ENCODE results near the gene COL2A1. TPM values are rescaled to one million over a fixed set of nuclear protein-coding genes. Genes with fewer than 3 reads are reported as not detected.

The COL2A1 gene
- total RNA-seq, 2 experiments from 2014 or later, result not detected

- Mint-ChIP-seq H3K4me3 (no peak overlapping the region), H3K27ac (no peak overlapping the region), H3K27me3 (no peaks in the 10 kb centered on the region), H3K9me3 (no peaks in the 10 kb centered on the region), H3K36me3 (ENCODE audit: low read depth) (no peaks in the 10 kb centered on the region), H3K4me1 (ENCODE audit: low read depth) (no peaks in the 10 kb centered on the region)
- no peak overlapping the region for H3K4me3 ChIP-seq (ENCODE audit: low read length)
- CTCF ChIA-PET, result no interaction called here
- H3K27ac ChIP-seq (ENCODE audit: low read depth in 1 of 2, low read length in 2 of 2), result no peak overlapping the region
- H3K27me3 ChIP-seq (ENCODE audit: control insufficient read depth in 1 of 2, insufficient read depth in 2 of 2, low read length in 2 of 2), result no peaks in the 10 kb centered on the region
- TF ChIP-seq CTCF (IDR thresholded peaks at IDR 0.05), result no peak
- intact Hi-C loops (cut with DNase I, micrococcal nuclease), result no loop called here
- no peaks in the 10 kb centered on the region for H3K4me1 ChIP-seq (ENCODE audit: insufficient read depth, low read length)
- POLR2A ChIA-PET, result no interaction called here
- ATAC-seq (ENCODE audit: poor library complexity) (no peak), DNase-seq (no peak)
- H3K9me3 ChIP-seq (ENCODE audit: control insufficient read depth in 1 of 2, insufficient read depth in 1 of 2, low read length in 2 of 2), result no peaks in the 10 kb centered on the region
- no peaks in the 10 kb centered on the region for H3K36me3 ChIP-seq (ENCODE audit: insufficient read depth, low read length)
Measured at GRCh38 chr12:47979686-47980085, 24.6 kb downstream of the COL2A1 start.

- no peaks in the 10 kb centered on the region for H3K27me3 Mint-ChIP-seq
- no peak overlapping the region for H3K27ac ChIP-seq (ENCODE audit: low read depth in 1 of 2, low read length in 2 of 2)
- H3K27me3 ChIP-seq (ENCODE audit: control insufficient read depth in 1 of 2, insufficient read depth in 2 of 2, low read length in 2 of 2), result no peaks in the 10 kb centered on the region
- no peak overlapping the region for H3K27ac Mint-ChIP-seq
- no peak overlapping the region for H3K4me3 Mint-ChIP-seq
- TF ChIP-seq CTCF (IDR thresholded peaks at IDR 0.05), result no peak
- H3K4me1 ChIP-seq (ENCODE audit: insufficient read depth, low read length), result no peaks in the 10 kb centered on the region
- DNase-seq (no peak), ATAC-seq (ENCODE audit: poor library complexity) (no peak)
- no peaks in the 10 kb centered on the region for H3K9me3 Mint-ChIP-seq
- intact Hi-C loops (cut with DNase I, micrococcal nuclease), result no loop called here
- no peaks in the 10 kb centered on the region for H3K36me3 ChIP-seq (ENCODE audit: insufficient read depth, low read length)
- ChIA-PET POLR2A (no interaction called here), CTCF (no interaction called here)
- no peaks in the 10 kb centered on the region for H3K36me3 Mint-ChIP-seq (ENCODE audit: low read depth)
- H3K9me3 ChIP-seq (ENCODE audit: control insufficient read depth in 1 of 2, insufficient read depth in 1 of 2, low read length in 2 of 2), result no peaks in the 10 kb centered on the region
- H3K4me1 Mint-ChIP-seq (ENCODE audit: low read depth), result no peaks in the 10 kb centered on the region
- H3K4me3 ChIP-seq (ENCODE audit: low read length), result no peak overlapping the region
Measured at GRCh38 chr12:47979166-47979565, 25.1 kb downstream of the COL2A1 start.

DNA sequence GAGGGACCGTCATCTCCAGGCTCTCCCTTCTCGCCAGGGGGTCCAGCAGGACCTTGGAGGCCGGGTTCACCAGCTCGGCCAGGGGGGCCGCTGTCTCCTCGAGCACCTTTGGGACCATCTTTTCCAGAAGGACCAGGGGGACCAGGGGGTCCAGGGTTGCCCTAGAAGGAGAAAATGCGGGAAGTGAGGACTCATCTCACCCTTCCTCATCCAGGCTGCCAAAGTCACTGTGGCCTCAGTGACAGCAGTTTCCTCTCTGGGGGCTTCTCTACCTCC lies 25.7 kb downstream of the COL2A1 start:
- no peak overlapping the region for H3K27ac ChIP-seq (ENCODE audit: low read depth in 1 of 2, low read length in 2 of 2)
- Mint-ChIP-seq H3K36me3 (ENCODE audit: low read depth) (no peaks in the 10 kb centered on the region), H3K27ac (no peak overlapping the region), H3K4me1 (ENCODE audit: low read depth) (no peaks in the 10 kb centered on the region), H3K9me3 (no peaks in the 10 kb centered on the region), H3K4me3 (no peak overlapping the region), H3K27me3 (no peaks in the 10 kb centered on the region)
- intact Hi-C loops (cut with DNase I, micrococcal nuclease), result no loop called here
- H3K4me1 ChIP-seq (ENCODE audit: insufficient read depth, low read length), result no peaks in the 10 kb centered on the region
- DNase-seq (no peak), ATAC-seq (ENCODE audit: poor library complexity) (no peak)
- POLR2A ChIA-PET, result no interaction called here
- H3K36me3 ChIP-seq (ENCODE audit: insufficient read depth, low read length), result no peaks in the 10 kb centered on the region
- H3K4me3 ChIP-seq (ENCODE audit: low read length), result no peak overlapping the region
- H3K9me3 ChIP-seq (ENCODE audit: control insufficient read depth in 1 of 2, insufficient read depth in 1 of 2, low read length in 2 of 2), result no peaks in the 10 kb centered on the region
- CTCF ChIA-PET, result no interaction called here
- no peaks in the 10 kb centered on the region for H3K27me3 ChIP-seq (ENCODE audit: control insufficient read depth in 1 of 2, insufficient read depth in 2 of 2, low read length in 2 of 2)
- no peak for TF ChIP-seq CTCF (IDR thresholded peaks at IDR 0.05)
